Measurements from ENCODE around the gene ST8SIA5.
A peak's percentile ranks its signal among the peaks of the same experiment; 100 is the strongest.
"Not testable (repeated sequence)": the region's sequence is repeated elsewhere in the genome, so short reads cannot be mapped to it uniquely, and the experiment has no call there.

ST8SIA5 gene, protein sequence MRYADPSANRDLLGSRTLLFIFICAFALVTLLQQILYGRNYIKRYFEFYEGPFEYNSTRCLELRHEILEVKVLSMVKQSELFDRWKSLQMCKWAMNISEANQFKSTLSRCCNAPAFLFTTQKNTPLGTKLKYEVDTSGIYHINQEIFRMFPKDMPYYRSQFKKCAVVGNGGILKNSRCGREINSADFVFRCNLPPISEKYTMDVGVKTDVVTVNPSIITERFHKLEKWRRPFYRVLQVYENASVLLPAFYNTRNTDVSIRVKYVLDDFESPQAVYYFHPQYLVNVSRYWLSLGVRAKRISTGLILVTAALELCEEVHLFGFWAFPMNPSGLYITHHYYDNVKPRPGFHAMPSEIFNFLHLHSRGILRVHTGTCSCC

DNA sequence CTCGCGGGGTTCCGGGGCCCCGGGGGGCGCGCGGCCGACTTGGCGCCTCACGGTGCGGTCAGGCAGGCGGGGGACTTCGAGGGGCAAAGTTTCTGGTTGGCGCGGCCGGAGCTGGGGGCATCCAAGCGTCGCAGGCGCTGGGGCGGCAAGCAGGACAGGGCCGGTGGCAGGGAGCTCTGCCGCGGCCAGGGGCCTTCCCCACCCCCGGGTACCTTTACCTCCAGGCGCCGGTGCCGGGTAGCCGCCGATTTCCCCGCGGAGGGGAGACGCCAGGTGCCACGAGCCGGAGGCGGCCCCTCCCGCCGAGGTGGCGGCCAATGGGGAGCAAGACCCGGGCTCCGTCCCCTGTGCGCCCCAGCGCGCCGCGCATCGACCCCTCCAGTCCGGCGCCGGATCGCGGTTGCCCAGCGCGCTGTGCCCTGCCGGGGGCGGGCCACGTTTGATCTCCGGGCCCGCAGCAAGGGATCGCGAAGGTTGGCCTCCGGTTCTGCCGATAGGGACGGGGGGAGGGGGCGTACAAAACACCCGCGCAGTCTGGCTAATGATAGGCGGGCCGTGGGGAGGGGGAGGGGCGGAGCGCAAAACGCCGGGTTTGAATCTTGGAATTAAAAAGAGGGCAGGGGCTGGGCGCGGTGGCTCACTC lies at the start of gene ST8SIA5:
TSS of gene ST8SIA5 (minus strand) at position 495 of the 643 bp plus-strand sequence. CDS start 545 bp downstream, outside the sequence.
- Mint-ChIP-seq H3K27me3 (peaks cover 86% of the 10 kb centered on the region), H3K9me3 (no peaks in the 10 kb centered on the region), H3K27ac (no peak within 1 kb of the TSS), H3K4me3 (peak within 1 kb of the TSS; percentile 50), H3K4me1 (ENCODE audit: low read depth) (peaks cover 19% of the 10 kb centered on the region), H3K36me3 (ENCODE audit: low read depth) (no peaks in the 10 kb centered on the region)
- DNase-seq = no peak

DNA sequence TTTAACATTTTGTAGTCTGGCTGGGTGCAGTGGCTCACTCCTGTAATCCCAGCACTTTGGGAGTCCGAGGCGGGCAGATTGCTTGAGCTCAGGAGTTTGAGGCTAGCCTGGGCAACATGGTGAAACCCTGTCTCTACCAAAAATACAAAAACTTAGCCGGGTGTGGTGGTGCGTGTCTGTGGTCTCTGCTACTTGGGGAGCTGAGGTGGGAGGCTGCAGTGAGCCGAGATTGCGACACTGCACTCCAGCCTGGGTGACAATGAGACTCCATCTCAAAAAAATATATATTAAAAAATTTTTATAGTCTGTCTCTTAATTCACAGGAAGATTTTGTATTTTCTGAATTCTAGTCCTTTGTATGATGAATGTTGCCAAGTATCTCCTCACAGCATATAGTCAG lies 39.1 kb upstream of the ST8SIA5 start:
- H3K36me3 Mint-ChIP-seq (ENCODE audit: low read depth); H3K27ac Mint-ChIP-seq; H3K4me3 Mint-ChIP-seq; H3K27me3 Mint-ChIP-seq; H3K4me1 Mint-ChIP-seq (ENCODE audit: low read depth); H3K9me3 Mint-ChIP-seq; DNase-seq: not testable (repeated sequence)

DNA sequence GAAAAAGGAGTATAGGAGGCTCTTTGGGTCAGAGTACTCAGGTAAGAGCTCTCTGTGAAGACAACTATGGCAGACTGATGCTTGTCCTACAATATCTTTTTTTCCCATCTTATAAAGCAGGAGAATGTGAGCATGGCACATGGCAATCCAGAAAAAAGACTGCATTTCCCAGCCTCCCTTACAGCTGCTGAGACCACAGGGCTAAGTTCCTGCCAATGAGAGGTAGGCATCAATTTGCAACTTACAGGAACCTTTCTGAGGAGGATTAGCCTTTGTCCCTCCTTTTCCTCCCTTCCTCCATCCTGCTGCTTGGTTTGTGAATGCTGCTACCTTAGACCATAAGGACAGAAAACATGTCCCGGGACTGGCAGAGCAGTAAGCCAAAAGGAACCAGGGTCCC lies 37.8 kb upstream of the ST8SIA5 start:
- no peak for DNase-seq
- Mint-ChIP-seq H3K9me3 (peaks cover 4% of the 10 kb centered on the region), H3K27me3 (no peaks in the 10 kb centered on the region), H3K27ac (no peak overlapping the region), H3K4me3 (no peak overlapping the region), H3K4me1 (ENCODE audit: low read depth) (no peaks in the 10 kb centered on the region), H3K36me3 (ENCODE audit: low read depth) (no peaks in the 10 kb centered on the region)

DNA sequence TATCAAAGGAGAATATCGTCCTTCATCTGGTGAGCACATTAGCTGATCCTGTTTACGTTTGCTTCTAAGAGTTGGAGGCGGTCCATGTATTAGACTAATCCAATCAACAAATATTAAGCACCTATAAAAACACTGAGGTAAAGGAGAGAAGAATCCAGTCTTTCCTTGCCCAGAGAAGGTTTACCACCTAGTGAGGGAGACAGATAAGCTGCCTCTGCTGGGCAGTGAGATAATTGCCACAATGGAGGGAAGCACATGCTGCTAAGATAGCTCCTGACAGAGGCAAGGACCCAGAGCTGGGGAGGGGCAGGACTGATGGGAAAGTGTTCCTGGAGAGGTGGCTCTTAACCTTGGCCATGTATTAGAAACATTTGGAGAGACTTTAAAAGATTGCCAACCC lies 36.7 kb upstream of the ST8SIA5 start:
- H3K4me3 Mint-ChIP-seq = no peak overlapping the region
- H3K27ac Mint-ChIP-seq = no peak overlapping the region
- DNase-seq = no peak
- no peaks in the 10 kb centered on the region for H3K36me3 Mint-ChIP-seq (ENCODE audit: low read depth)
- no peaks in the 10 kb centered on the region for H3K4me1 Mint-ChIP-seq (ENCODE audit: low read depth)
- peaks cover 4% of the 10 kb centered on the region for H3K9me3 Mint-ChIP-seq
- no peaks in the 10 kb centered on the region for H3K27me3 Mint-ChIP-seq

DNA sequence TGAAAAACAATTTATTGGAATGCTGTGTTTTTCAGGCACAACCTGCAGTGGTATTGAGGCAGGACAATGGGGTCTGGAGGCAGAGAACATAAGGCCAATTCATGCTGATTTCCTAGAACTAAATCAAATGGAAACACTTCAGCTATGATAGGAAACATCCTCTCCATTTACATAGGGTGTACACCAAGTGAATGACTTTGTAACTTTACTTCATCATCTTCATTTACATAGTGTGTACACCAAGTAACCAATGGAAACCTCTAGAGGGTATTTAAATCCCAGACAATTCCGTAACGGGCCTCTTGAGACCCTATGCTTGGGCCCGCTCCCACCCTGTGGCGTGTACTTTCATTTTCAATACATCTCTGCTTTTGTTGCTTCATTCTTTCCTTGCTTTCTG lies 32.2 kb upstream of the ST8SIA5 start:
- H3K27ac Mint-ChIP-seq = no peak overlapping the region
- no peak overlapping the region for H3K4me3 Mint-ChIP-seq
- peaks cover 4% of the 10 kb centered on the region for H3K27me3 Mint-ChIP-seq

DNA sequence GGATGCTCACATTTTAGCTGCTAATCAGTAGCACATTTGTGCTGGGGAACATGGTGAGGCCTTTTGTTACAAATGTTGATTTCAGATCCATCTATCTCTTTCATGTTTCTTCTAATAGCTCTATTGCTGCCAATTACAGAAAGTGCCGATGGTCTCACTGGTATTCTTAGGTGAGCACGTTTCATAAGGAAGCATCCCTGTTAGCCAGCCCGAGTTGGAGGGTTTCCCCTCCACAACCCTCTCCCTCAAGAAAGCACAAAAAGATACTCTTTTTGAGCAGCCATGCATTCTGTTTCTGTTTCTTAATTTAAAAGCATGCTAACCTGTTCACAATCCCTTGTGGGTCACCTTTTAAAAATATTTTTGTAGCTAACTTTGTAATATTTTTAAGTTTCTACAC lies 30.8 kb upstream of the ST8SIA5 start:
- no peaks in the 10 kb centered on the region for H3K4me1 Mint-ChIP-seq (ENCODE audit: low read depth)
- H3K27me3 Mint-ChIP-seq = peaks cover 4% of the 10 kb centered on the region
- peaks cover 12% of the 10 kb centered on the region for H3K9me3 Mint-ChIP-seq
- H3K4me3 Mint-ChIP-seq = no peak overlapping the region
- H3K36me3 Mint-ChIP-seq (ENCODE audit: low read depth) = no peaks in the 10 kb centered on the region
- no peak for DNase-seq
- no peak overlapping the region for H3K27ac Mint-ChIP-seq

More for the DNA sequence above, 32.2 kb upstream of the ST8SIA5 start:
- no peaks in the 10 kb centered on the region for H3K36me3 Mint-ChIP-seq (ENCODE audit: low read depth)
- DNase-seq = no peak
- H3K4me1 Mint-ChIP-seq (ENCODE audit: low read depth) = no peaks in the 10 kb centered on the region
- peaks cover 12% of the 10 kb centered on the region for H3K9me3 Mint-ChIP-seq

DNA sequence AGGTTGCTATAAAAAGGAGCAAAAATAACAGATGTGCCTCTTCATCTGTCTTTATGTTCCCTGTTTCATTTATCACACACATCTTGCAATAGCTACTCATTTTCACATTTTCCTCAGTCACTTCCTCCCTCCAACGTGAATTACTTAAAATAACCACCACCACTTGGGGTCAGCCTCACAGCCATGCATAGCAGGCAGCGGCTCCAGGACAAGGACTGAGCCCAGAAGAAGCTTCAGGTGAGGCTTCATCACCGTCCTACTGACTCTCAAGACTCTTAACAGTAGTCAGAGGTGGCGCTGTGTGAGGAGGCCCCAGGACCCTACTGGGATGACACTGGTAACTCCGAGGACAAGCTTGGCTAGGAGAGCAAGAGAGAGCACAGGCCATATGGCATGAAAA lies 15.5 kb upstream of the ST8SIA5 start:
- H3K36me3 Mint-ChIP-seq (ENCODE audit: low read depth) = no peaks in the 10 kb centered on the region
- H3K27ac Mint-ChIP-seq = no peak overlapping the region
- H3K4me3 Mint-ChIP-seq = no peak overlapping the region
- no peaks in the 10 kb centered on the region for H3K9me3 Mint-ChIP-seq
- no peak for DNase-seq
- H3K4me1 Mint-ChIP-seq (ENCODE audit: low read depth) = no peaks in the 10 kb centered on the region
- peaks cover 8% of the 10 kb centered on the region for H3K27me3 Mint-ChIP-seq

DNA sequence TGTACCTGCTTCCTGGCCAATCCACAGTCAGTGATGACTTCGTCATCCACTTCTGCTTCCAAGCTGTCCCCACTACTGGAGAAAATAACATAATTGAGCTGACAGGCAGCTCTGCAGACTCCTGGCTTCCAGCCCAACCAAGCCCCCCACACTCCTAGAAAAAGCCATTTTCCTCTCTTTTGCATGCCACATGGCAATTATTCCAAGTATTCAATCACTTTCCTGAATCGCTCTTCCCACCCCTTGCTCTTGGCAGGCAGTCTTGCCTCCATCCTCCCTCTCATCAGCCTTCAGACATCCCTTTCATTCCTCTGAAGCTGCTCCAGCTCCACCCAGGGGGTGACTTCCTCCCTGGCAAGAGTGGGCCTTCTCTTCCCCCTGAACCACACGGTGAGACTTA lies 14.3 kb upstream of the ST8SIA5 start:
- Mint-ChIP-seq H3K9me3 (no peaks in the 10 kb centered on the region), H3K36me3 (ENCODE audit: low read depth) (no peaks in the 10 kb centered on the region), H3K4me1 (ENCODE audit: low read depth) (no peaks in the 10 kb centered on the region), H3K27me3 (peaks cover 11% of the 10 kb centered on the region), H3K4me3 (no peak overlapping the region), H3K27ac (no peak overlapping the region)
- DNase-seq = no peak

DNA sequence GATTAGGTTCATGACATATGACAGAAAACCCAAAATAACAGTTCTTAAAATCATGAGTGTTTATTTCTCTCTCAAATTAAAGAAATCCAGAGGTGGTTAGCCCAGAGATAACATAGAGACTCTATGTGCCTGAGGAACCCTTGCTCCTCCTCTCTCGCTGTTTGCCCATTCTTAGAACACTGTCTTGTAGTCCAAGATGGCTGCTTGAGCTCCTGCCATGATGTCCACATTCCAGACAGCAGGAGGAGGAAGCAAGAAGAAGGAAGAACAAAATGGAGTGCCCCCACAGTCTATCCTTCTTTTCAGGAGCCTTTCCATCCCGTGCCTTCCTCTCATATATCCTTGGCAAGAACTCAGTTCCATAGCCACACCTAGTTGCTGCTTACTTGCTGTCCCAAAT lies 13.9 kb upstream of the ST8SIA5 start:
- no peaks in the 10 kb centered on the region for H3K4me1 Mint-ChIP-seq (ENCODE audit: low read depth)
- no peak for DNase-seq
- no peak overlapping the region for H3K4me3 Mint-ChIP-seq
- H3K36me3 Mint-ChIP-seq (ENCODE audit: low read depth) = no peaks in the 10 kb centered on the region
- H3K27ac Mint-ChIP-seq = no peak overlapping the region
- H3K27me3 Mint-ChIP-seq = peaks cover 11% of the 10 kb centered on the region
- no peaks in the 10 kb centered on the region for H3K9me3 Mint-ChIP-seq

DNA sequence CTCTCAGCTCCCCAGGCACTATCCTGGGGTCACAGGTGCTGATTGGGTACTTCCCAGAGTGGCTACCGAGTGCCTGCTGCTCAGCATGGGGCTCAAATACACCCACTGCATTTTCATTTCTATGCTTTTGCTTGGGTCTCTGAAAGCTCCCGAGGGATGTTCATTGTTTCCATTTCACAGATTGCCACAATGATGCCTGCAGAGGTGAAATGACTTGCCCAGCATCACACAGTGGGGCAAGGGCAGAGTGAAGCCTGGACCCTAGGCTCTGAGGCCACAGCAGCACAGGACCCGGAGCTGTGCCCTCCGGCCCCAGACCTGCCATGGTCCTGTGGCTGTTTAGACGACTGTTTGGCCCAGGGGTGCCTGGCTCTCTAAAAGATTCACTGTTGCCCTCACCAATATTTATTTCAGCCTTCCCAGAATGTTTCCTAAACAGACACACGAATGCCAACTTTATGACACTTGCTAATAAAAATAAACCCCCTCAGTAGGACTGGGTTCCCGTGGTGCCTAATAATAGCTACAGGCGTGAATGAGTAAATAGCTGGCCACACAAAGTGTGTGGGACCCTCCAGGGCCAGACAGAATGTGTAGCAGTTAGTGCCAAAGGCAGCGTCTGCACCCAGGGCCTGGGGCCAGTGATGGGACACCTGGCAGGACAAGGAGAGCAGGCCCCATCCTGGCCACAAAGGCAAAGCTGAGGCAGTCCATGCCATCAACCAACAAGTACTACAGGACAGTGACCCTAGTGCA lies 11.5 kb upstream of the ST8SIA5 start:
- H3K4me1 Mint-ChIP-seq (ENCODE audit: low read depth) = no peaks in the 10 kb centered on the region
- H3K27me3 Mint-ChIP-seq = peaks cover 31% of the 10 kb centered on the region

DNA sequence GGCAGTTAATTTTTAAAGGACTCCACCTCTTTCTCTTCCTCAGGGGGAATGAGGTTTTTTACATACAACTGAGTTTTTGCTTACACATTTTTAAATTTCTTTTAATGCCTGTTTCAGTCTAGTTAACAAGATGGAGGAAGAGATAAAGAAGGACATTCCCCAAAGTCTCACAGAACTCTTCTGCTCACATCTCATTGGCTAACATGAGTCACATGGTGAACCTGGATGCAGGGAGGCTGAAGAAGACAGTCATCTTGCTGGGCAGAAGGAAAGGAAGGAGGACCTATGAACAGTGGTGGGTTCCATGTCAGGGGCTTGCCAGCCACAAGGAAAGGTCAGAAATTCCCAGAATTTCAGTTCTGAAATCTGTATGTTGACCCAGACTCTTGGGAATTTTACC lies 10.4 kb upstream of the ST8SIA5 start:
- Mint-ChIP-seq H3K36me3 (ENCODE audit: low read depth) (no peaks in the 10 kb centered on the region), H3K27ac (no peak overlapping the region), H3K9me3 (no peaks in the 10 kb centered on the region), H3K27me3 (peaks cover 42% of the 10 kb centered on the region), H3K4me1 (ENCODE audit: low read depth) (no peaks in the 10 kb centered on the region), H3K4me3 (no peak overlapping the region)
- DNase-seq = no peak

More for the DNA sequence above, 11.5 kb upstream of the ST8SIA5 start:
- H3K9me3 Mint-ChIP-seq = no peaks in the 10 kb centered on the region
- H3K4me3 Mint-ChIP-seq = no peak overlapping the region
- no peak for DNase-seq
- H3K36me3 Mint-ChIP-seq (ENCODE audit: low read depth) = no peaks in the 10 kb centered on the region
- no peak overlapping the region for H3K27ac Mint-ChIP-seq

DNA sequence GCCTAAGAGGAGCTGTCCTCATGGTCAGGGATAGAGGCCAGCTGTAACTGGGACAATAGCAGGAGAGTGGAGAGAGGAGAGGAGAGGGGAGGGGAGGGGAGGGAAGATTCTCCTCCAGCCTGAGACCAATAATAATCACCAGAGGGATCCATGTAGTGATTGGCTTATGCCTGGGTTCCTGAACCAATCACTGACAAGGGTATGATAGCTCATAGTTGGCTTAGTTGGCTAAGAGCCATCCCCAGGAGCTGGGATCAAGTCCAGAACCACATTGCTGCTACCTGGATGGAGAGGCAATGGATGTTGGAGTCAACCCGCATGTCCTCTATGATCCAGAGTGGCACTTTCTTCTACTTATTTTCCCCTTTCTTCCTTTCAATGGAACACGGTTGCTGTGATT lies 7.7 kb upstream of the ST8SIA5 start:
- H3K4me3 Mint-ChIP-seq = no peak overlapping the region
- no peak overlapping the region for H3K27ac Mint-ChIP-seq
- H3K9me3 Mint-ChIP-seq = no peaks in the 10 kb centered on the region
- no peak for DNase-seq
- H3K4me1 Mint-ChIP-seq (ENCODE audit: low read depth) = no peaks in the 10 kb centered on the region
- peaks cover 65% of the 10 kb centered on the region for H3K27me3 Mint-ChIP-seq
- no peaks in the 10 kb centered on the region for H3K36me3 Mint-ChIP-seq (ENCODE audit: low read depth)

DNA sequence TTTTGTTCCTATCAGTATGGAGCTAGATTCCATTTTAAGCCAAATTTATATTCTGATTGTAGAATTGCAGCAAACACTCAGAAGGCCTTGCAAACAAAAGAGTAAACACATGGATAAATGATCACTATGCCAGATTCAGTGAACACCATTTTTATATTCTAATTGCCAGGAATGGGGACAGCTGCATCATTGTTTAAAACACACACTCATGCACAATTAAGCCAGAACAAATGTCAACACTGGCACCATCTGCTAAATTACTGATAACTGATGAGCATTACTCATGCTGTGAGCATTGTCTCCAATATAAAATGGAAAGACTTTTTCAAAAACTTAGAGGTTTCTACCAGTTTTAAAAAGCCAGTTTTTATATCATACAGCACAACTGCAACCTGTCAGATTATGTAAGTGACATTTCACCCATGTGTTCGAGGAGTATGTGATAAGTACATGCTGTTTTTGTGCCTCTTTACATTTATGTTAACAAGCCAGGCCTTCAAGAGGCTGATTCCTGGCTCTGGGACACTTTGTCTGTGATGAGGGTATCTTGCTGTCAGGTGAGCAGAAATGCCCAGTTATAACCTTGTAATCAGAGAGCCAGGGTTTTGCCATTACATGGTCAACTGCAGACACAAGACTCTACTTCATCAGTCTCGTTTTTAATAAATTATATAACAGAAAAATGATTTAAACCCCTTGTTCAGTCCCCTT lies 4.4 kb upstream of the ST8SIA5 start:
- Mint-ChIP-seq H3K9me3 (no peaks in the 10 kb centered on the region), H3K36me3 (ENCODE audit: low read depth) (no peaks in the 10 kb centered on the region), H3K4me3 (no peak overlapping the region), H3K27ac (no peak overlapping the region), H3K4me1 (ENCODE audit: low read depth) (peaks cover 10% of the 10 kb centered on the region), H3K27me3 (peaks cover 80% of the 10 kb centered on the region)
- DNase-seq = no peak

DNA sequence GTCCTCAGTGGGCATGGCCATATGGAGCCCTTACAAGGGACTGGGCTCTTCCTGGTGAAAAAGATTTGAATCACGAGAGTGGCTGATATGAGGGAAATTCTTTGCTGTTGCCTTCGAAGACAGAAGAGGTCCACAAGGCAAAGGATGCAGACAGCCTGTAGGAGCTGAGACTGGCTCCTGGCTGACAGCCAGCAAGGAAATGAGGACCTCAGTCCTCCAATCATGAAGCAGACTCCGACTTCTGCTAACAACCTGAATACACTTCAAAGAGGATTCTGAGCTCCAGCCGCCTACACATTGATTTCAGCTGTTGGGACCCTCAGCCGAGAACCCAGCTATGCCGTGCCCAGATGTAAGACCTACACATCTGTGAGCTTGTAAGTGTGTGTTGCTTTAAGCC lies 3.0 kb upstream of the ST8SIA5 start:
- Mint-ChIP-seq H3K4me1 (ENCODE audit: low read depth) (peaks cover 14% of the 10 kb centered on the region), H3K27ac (no peak overlapping the region), H3K4me3 (no peak overlapping the region), H3K36me3 (ENCODE audit: low read depth) (no peaks in the 10 kb centered on the region), H3K9me3 (no peaks in the 10 kb centered on the region), H3K27me3 (peaks cover 86% of the 10 kb centered on the region)
- no peak for DNase-seq
